Right cardiac atrium (tissue), 5 donors: ENCODE measurements around the gene TMEM207. TPM values are rescaled to one million over a fixed set of nuclear protein-coding genes. Genes with fewer than 3 reads are reported as not detected.
"Not testable (repeated sequence)": the region's sequence is repeated elsewhere in the genome, so short reads cannot be mapped to it uniquely, and the experiment has no call there.

Source experiments
- ATAC-seq, 2 donors: fragments of 200-7000 bp; cut with Tn5 transposase; one replicate each; pipeline versions ENCODE4 v1.8.0 to v1.9.1; 2020; ENCODE audit warnings: moderate library complexity in 2 of 2, mild to moderate bottlenecking in 1 of 2
- DNase-seq, 3 donors: peaks; one replicate each; pipeline ENCODE4 v3.0.0-alpha.2; 2020
- H3K27ac ChIP-seq: one replicate; pipeline ENCODE4 v1.5.1; 2013; ENCODE audit warnings: mild to moderate bottlenecking, low read length, control low read depth, moderate library complexity
- H3K27me3 ChIP-seq: one replicate; pipeline ENCODE4 v1.6.1; 2013; ENCODE audit not compliant: control insufficient read depth, insufficient read depth
- H3K4me1 ChIP-seq: one replicate; pipeline ENCODE4 v1.6.1; 2013; ENCODE audit warnings: low read length; ENCODE audit not compliant: control insufficient read depth, insufficient read depth
- H3K4me3 ChIP-seq: one replicate; pipeline ENCODE4 v1.5.1; 2013; ENCODE audit warnings: low read length, control low read depth
- H3K9me3 ChIP-seq: one replicate; pipeline ENCODE4 v1.6.1; 2013; ENCODE audit warnings: low read length; ENCODE audit not compliant: control insufficient read depth
- WGBS: extraction: QIAGEN DNeasy Blood & Tissue Kit; methylation state at CpG from one replicate; pipeline ENCODE4 v1.1.7; 2013; 5-methylcytosine and 5-hydroxymethylcytosine counted together
- intact Hi-C, 4 donors: fragments of 100-400 bp; cut with DNase I; formaldehyde crosslinking; loops; one replicate each; pipeline versions ENCODE4 v1.11.0 to v1.14.0; 2022 to 2023
- polyA plus RNA-seq: library from polyadenylated mRNA; stranded (reverse); fragments of 200-250 nt; gene quantifications from one replicate; pipeline ENCODE4 v1.2.3, GENCODE V29; 2013
- total RNA-seq, 4 donors: library from RNA; stranded (reverse); fragmentation: NEBNext Ultra II Directional; extraction: Animal tissue kit (Norgen Biotek cat#: 25700); gene quantifications; one replicate each; pipeline ENCODE4 v1.2.1, GENCODE V29; 2021
- donor health status: healthy with polysubstance abuse.
- donor health status: DM: no; HTN: yes; CAD: no.
- donor health status: DM: no; HTN: no; CAD: no.
- donor health status: DM: no; HTN: yes; CAD: no; lungs with severe emphysema.
- donor health status: DM: yes; HTN: yes; CAD: no.

Gene TMEM207
- total and polyA plus RNA-seq, 5 donors, result not detected

- no peak for DNase-seq
- no peak for ATAC-seq
- Histone ChIP-seq H3K9me3 (no peaks in the 10 kb centered on the region), H3K4me3 (peak overlapping the region; percentile 46), H3K27ac (peak overlapping the region; percentile 79), H3K4me1 (no peaks in the 10 kb centered on the region), H3K27me3 (no peaks in the 10 kb centered on the region)
- intact Hi-C loops, result no loop called here
- WGBS, result 72% methylated on average over 4 of the region's 4 CpGs
These were observed 37.4 kb upstream of the TMEM207 start for GRCh38 chr3:190486908-190487607.

GRCh38 chr3:190486533-190486864 is 36.8 kb upstream of the TMEM207 start:
- Histone ChIP-seq H3K4me1 (no peaks in the 10 kb centered on the region), H3K27me3 (no peaks in the 10 kb centered on the region), H3K27ac (no peak overlapping the region), H3K9me3 (no peaks in the 10 kb centered on the region), H3K4me3 (no peak overlapping the region)
- intact Hi-C loops, result no loop called here
- WGBS, result 19% methylated on average over 1 of the region's 1 CpG
- ATAC-seq (no peak), DNase-seq (no peak)

DNA sequence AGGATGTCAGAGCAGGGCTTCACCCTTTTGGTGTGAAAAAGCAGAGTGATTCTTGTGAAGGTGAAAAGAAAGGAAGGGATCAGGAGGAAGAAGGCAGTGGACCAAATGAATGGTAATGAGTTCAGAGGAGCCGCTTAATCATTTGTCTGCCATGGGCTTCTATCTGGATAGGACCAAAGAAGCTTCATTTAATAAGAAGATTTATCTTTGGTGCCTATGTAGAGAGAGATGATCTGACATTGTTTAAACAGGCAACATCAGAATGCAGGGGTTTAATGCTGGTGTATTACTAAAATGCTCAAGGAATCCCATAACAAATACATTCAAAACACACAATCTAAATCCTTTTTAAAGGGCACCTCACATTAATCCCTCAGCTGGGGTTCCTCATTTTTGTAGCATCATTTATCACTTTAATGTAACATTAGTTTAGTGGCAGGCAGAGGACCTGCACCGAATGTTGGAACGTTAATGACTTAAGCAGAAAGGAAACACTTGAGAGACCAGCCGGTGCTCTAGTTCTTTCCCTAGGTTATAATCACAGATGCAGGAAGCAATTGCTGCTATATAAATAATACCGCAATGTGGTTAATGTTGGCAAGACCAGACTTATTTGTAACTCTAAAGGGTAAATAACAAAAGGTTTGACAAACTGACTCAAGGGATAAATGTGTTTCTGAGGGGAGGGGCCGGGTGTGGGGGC is 36.3 kb upstream of the TMEM207 start:
- no peaks in the 10 kb centered on the region for H3K4me1 ChIP-seq
- intact Hi-C loops, result no loop called here
- ATAC-seq (no peak), DNase-seq (no peak)
- WGBS, result 30% methylated on average over 6 of the region's 6 CpGs
- H3K27me3 ChIP-seq, result no peaks in the 10 kb centered on the region
- H3K9me3 ChIP-seq, result no peaks in the 10 kb centered on the region
- H3K4me3 ChIP-seq, result no peak overlapping the region
- no peak overlapping the region for H3K27ac ChIP-seq

DNA sequence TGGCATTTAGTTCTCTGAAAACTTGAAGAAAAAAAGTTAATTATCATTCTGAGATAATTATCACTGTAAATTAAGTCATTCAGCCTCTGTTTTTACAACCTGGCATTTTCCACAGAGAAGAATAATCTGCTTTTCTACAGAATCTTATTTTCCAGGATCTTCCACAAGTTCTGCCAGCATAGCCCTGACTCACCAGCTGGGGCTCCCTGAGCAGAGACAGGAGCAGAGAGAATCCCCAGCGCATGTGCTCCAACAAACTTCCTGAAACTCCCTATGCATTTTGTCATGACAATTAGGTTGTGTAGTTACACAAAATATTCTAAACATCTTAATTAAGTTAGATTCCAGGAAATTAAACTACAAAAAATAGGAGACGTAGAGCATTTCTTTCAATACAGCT is 32.1 kb upstream of the TMEM207 start:
- 81% methylated on average over 2 of the region's 2 CpGs for WGBS
- H3K4me3 ChIP-seq, result no peak overlapping the region
- H3K27ac ChIP-seq, result no peak overlapping the region
- H3K27me3 ChIP-seq, result no peaks in the 10 kb centered on the region
- DNase-seq, result no peak
- no peaks in the 10 kb centered on the region for H3K4me1 ChIP-seq
- ATAC-seq, result no peak
- intact Hi-C loops, result no loop called here
- no peaks in the 10 kb centered on the region for H3K9me3 ChIP-seq

DNA sequence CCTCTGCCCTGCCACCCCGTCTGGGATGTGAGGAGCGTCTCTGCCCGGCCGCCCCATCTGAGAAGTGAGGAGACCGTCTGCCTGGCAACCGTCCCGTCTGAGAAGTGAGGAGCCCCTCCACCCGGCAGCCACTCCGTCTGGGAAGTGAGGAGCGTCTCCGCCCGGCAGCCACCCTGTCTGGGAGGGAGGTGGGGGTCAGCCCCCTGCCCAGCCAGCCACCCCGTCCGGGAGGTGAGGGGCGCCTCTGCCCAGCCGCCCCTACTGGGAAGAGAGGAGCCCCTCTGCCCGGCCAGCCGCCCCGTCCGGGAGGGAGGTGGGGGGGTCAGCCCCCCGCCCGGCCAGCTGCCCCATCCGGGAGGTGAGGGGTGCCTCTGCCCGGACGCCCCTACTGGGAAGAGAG is 23.6 kb upstream of the TMEM207 start:
- H3K4me1 ChIP-seq, intact Hi-C loops, ATAC-seq, H3K27ac ChIP-seq, H3K4me3 ChIP-seq, H3K27me3 ChIP-seq, H3K9me3 ChIP-seq: not testable (repeated sequence)
- WGBS, result 97% methylated on average over 25 of the region's 25 CpGs
- DNase-seq, result peak in 2 of 3 donors; percentile 34 to 38

DNA sequence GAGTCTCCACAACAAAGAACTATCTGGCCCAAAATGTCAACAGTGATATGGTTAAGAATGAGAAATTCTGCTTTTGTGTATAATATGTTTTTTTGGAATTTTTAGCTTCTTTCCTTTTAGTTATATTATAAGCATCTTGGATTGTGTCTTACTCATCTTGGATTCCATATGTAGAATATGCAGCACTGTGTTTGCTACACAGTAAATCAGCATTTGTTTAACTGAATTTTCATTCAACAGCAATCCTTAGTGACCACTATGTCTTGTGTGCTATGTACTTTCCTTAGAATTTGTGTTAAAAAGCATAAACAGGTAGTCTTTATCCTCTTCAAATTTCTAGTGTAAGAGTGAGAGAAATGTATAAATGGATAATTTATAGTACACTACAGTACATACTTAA is 18.2 kb upstream of the TMEM207 start:
- Histone ChIP-seq H3K27me3 (no peaks in the 10 kb centered on the region), H3K4me1 (no peaks in the 10 kb centered on the region), H3K4me3 (no peak overlapping the region), H3K9me3 (no peaks in the 10 kb centered on the region), H3K27ac (no peak overlapping the region)
- intact Hi-C loops, result no loop called here
- no peak for ATAC-seq
- no peak for DNase-seq

DNA sequence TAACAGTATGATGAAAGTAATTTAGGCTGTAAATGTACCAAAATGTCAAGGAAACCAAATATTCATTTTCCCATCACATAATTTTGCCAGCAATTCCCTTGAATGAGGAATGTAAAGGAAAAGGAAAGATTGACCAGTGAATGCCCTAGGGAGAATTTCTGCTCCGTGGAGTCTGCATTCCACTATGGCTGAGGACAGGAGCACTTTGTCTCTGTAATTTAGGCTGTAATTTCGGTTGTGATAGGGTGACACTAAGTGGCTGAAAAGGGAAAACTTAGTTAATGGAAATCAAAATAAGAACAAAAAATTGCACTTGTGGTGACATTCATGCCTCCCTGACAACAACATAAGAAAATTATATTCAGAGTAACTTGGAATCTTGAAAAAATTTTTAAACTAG is 8.3 kb upstream of the TMEM207 start:
- WGBS, result 20% methylated on average over 2 of the region's 2 CpGs
- intact Hi-C loops, result no loop called here
- Histone ChIP-seq H3K27ac (no peak overlapping the region), H3K4me3 (no peak overlapping the region), H3K27me3 (no peaks in the 10 kb centered on the region), H3K4me1 (no peaks in the 10 kb centered on the region), H3K9me3 (no peaks in the 10 kb centered on the region)
- no peak for DNase-seq
- ATAC-seq, result no peak

DNA sequence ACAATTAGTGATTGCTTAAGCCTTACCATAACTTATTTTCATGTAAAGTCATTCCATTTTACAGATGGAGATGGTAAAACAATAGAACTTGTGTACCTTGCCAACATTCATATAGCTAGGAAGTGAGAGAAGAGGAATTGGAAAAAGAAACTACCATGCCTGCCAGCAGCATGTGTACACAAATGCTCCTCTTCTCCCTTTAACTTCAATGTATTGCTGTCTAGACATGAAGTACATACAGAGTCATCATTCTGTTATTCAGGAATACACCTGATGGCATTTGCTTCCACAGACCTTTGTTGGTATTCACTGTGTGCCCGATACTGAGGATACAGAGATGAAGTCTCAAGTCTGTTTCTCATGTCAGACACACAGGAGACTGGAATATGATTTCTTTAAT is 7.1 kb upstream of the TMEM207 start:
- Histone ChIP-seq H3K27ac (no peak overlapping the region), H3K9me3 (no peaks in the 10 kb centered on the region), H3K27me3 (no peaks in the 10 kb centered on the region), H3K4me3 (no peak overlapping the region), H3K4me1 (no peaks in the 10 kb centered on the region)
- WGBS, result 97% methylated on average over 1 of the region's 1 CpG
- intact Hi-C loops, result no loop called here
- DNase-seq (no peak), ATAC-seq (no peak)

GRCh38 chr3:190455828-190456227 is 6.1 kb upstream of the TMEM207 start:
- no peaks in the 10 kb centered on the region for H3K9me3 ChIP-seq
- no peaks in the 10 kb centered on the region for H3K27me3 ChIP-seq
- 90% methylated on average over 2 of the region's 2 CpGs for WGBS
- no peak overlapping the region for H3K27ac ChIP-seq
- H3K4me1 ChIP-seq, result no peaks in the 10 kb centered on the region
- no peak for DNase-seq
- intact Hi-C loops, result no loop called here
- H3K4me3 ChIP-seq, result no peak overlapping the region
- no peak for ATAC-seq

DNA sequence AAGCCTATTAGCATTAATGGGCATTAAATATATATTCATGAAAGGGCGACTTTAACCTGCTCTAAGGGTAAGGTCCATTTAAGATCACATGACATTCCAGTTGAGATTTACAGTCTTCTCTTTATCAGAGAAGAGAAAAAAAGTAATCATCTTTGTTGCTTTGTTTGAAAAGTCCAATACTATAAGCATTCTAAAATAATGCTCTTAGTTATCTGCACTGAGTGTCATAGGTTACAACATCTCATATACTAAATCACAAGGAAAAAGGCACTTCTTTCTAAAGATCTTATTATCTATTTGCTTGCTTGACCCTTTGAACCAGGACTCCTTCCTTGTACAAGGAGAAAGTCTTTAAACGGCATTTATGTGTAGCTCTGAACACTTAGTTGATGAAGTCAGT is 1.4 kb downstream of the TMEM207 start:
- Histone ChIP-seq H3K4me1 (no peaks in the 10 kb centered on the region), H3K4me3 (no peak overlapping the region)
- intact Hi-C loops, result no loop called here

DNA sequence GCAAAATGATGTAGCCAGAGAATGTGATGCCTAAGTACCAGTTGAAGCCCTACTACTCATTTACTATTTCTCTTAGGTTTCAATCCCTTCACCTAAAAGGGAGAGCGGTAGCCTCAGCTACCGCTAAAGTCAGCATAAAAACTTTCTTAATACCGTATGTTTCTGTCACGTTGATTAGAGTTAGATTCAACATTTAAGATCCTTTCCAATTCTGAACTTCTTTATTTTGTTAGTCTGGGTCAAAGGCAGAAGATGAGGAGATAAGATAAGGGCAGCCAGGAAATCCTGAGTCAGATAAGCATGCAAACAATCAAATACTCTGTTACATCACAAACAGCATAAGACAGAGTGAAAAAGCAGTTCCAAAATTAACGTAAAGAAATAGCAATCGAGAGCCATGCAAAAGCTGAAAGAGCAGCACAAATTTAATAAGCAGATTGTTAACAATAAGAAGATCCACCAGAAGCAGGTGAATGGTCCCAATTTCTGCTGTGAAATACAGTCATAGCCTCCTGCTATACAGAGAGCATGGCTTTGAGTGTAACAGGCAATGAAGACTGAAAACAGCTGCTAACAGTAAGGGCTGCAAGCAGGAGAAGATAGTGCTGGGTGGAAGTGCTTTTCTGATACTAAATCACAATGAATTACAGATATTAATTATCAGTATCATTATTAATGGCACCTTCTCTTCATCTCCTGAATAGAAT is 3.0 kb downstream of the TMEM207 start:
- H3K27me3 ChIP-seq, result no peaks in the 10 kb centered on the region
- no peaks in the 10 kb centered on the region for H3K9me3 ChIP-seq
- no peak overlapping the region for H3K27ac ChIP-seq
- no peak for DNase-seq
- intact Hi-C loops, result no loop called here
- H3K4me3 ChIP-seq, result no peak overlapping the region
- WGBS, result 52% methylated on average over 6 of the region's 6 CpGs
- H3K4me1 ChIP-seq, result no peaks in the 10 kb centered on the region
- no peak for ATAC-seq

More for the DNA sequence above, 1.4 kb downstream of the TMEM207 start:
- ATAC-seq, result no peak
- H3K9me3 ChIP-seq, result no peaks in the 10 kb centered on the region
- H3K27me3 ChIP-seq, result no peaks in the 10 kb centered on the region
- no peak overlapping the region for H3K27ac ChIP-seq
- WGBS, result 79% methylated on average over 2 of the region's 2 CpGs
- no peak for DNase-seq
